Mammary epithelial cell (primary cell): Measurements from ENCODE around the gene HS3ST3B1.

Experiments used
- CTCF ChIP-seq, 2 donors: IDR thresholded peaks in 1 of 2; conservative IDR thresholded peaks in 1 of 2; 2 replicates each; pipeline ENCODE4 v1.5.1; 2011 to 2012; ENCODE audit warnings: inconsistent platforms in 2 of 2, low read length in 2 of 2, mild to moderate bottlenecking in 2 of 2, control low read depth in 1 of 2, low read depth in 1 of 2; ENCODE audit not compliant: insufficient read depth in 1 of 2; ENCODE audit errors: extremely low read depth in 1 of 2
- EZH2 ChIP-seq: IDR thresholded peaks from 2 replicates; pipeline ENCODE4 v1.6.1; 2012; ENCODE audit warnings: low read length, inconsistent platforms, borderline replicate concordance

- TF ChIP-seq CTCF (conservative IDR thresholded peaks at IDR 0.05 in 1 of 2, IDR thresholded peaks at IDR 0.05 in 1 of 2; ENCODE audit: extremely low read depth in 1 of 2, insufficient read depth in 1 of 2, low read depth in 1 of 2, low read length in 2 of 2) = no peak
- TF ChIP-seq EZH2 = no peak
These were observed 35.5 kb downstream of the HS3ST3B1 start for GRCh38 chr17:14336418-14336817.
